Mesothelial cell of epicardium (in vitro differentiated cells): ENCODE data around the gene NFX1. TPM values are rescaled to one million over a fixed set of nuclear protein-coding genes. Genes with fewer than 3 reads are reported as not detected.
A peak's percentile ranks its signal among the peaks of the same experiment; 100 is the strongest.

ENCODE experiments used
- DNase-seq, 2 experiments: peaks; one replicate each; pipeline ENCODE4 v3.0.0; 2021; ENCODE audit warnings: low spot score in 2 of 2; ENCODE audit not compliant: unreplicated experiment in 2 of 2
- H3K27ac Mint-ChIP-seq: 2 replicates; pipeline ENCODE4 v1.8.0; 2021; ENCODE audit warnings: mixed read lengths
- H3K27me3 Mint-ChIP-seq: 2 replicates; pipeline ENCODE4 v1.8.0; 2021; ENCODE audit warnings: low read depth, mixed read lengths
- H3K36me3 Mint-ChIP-seq: 2 replicates; pipeline ENCODE4 v1.8.0; 2021; ENCODE audit warnings: mixed read lengths
- H3K4me1 Mint-ChIP-seq: 2 replicates; pipeline ENCODE4 v1.8.0; 2021; ENCODE audit warnings: mixed read lengths
- H3K4me3 Mint-ChIP-seq: 2 replicates; pipeline ENCODE4 v1.8.0; 2021; ENCODE audit warnings: mild to moderate bottlenecking, moderate library complexity, mixed read lengths
- H3K9me3 Mint-ChIP-seq: 2 replicates; pipeline ENCODE4 v1.8.0; 2021; ENCODE audit warnings: mixed read lengths
- CTCF ChIP-seq: fragments of 200-600 bp; sonication (generic); IDR thresholded peaks from one replicate; pipeline ENCODE4 v1.5.0; 2021; ENCODE audit warnings: antibody characterized with exemption; ENCODE audit not compliant: unreplicated experiment
- total RNA-seq: library from RNA; stranded (reverse); gene quantifications from 3 replicates; pipeline ENCODE4 v1.2.1, GENCODE V29; 2021

NFX1 gene
- total RNA-seq, 1 donor from 2014 or later: 30.2 TPM

GRCh38 chr9:33375238-33375840 lies 85.0 kb downstream of the NFX1 start:
- DNase-seq: no peak
- peaks cover 4% of the 10 kb centered on the region for H3K36me3 Mint-ChIP-seq
- peak overlapping the region; percentile 74 for H3K27ac Mint-ChIP-seq
- peak overlapping the region; percentile 25 for H3K4me3 Mint-ChIP-seq
- peak; percentile 58 for TF ChIP-seq CTCF
- peaks cover 20% of the 10 kb centered on the region for H3K4me1 Mint-ChIP-seq
- H3K9me3 Mint-ChIP-seq: no peaks in the 10 kb centered on the region
- H3K27me3 Mint-ChIP-seq: no peaks in the 10 kb centered on the region

GRCh38 chr9:33375841-33376321 lies 85.6 kb downstream of the NFX1 start:
- H3K4me1 Mint-ChIP-seq: peaks cover 20% of the 10 kb centered on the region
- DNase-seq: no peak
- peak overlapping the region; percentile 71 for H3K27ac Mint-ChIP-seq
- no peak overlapping the region for H3K4me3 Mint-ChIP-seq
- no peak for TF ChIP-seq CTCF
- no peaks in the 10 kb centered on the region for H3K27me3 Mint-ChIP-seq
- H3K36me3 Mint-ChIP-seq: peaks cover 4% of the 10 kb centered on the region
- no peaks in the 10 kb centered on the region for H3K9me3 Mint-ChIP-seq

- H3K36me3 Mint-ChIP-seq: no peaks in the 10 kb centered on the region
- no peak for DNase-seq
- no peaks in the 10 kb centered on the region for H3K9me3 Mint-ChIP-seq
- H3K27ac Mint-ChIP-seq: no peak overlapping the region
- H3K4me1 Mint-ChIP-seq: peaks cover 20% of the 10 kb centered on the region
- no peak overlapping the region for H3K4me3 Mint-ChIP-seq
- H3K27me3 Mint-ChIP-seq: no peaks in the 10 kb centered on the region
- no peak for TF ChIP-seq CTCF
These were observed 86.9 kb downstream of the NFX1 start for GRCh38 chr9:33377089-33377715.

- peaks cover 20% of the 10 kb centered on the region for H3K4me1 Mint-ChIP-seq
- no peaks in the 10 kb centered on the region for H3K27me3 Mint-ChIP-seq
- H3K4me3 Mint-ChIP-seq: no peak overlapping the region
- no peak for DNase-seq
- no peak overlapping the region for H3K27ac Mint-ChIP-seq
- no peak for TF ChIP-seq CTCF
- no peaks in the 10 kb centered on the region for H3K36me3 Mint-ChIP-seq
- no peaks in the 10 kb centered on the region for H3K9me3 Mint-ChIP-seq
These were observed 87.9 kb downstream of the NFX1 start for GRCh38 chr9:33378121-33378795.

- DNase-seq: no peak
- no peak for TF ChIP-seq CTCF
- Mint-ChIP-seq H3K4me3 (no peak overlapping the region), H3K9me3 (no peaks in the 10 kb centered on the region), H3K4me1 (peaks cover 18% of the 10 kb centered on the region), H3K27ac (no peak overlapping the region), H3K27me3 (no peaks in the 10 kb centered on the region), H3K36me3 (no peaks in the 10 kb centered on the region)
These were observed 89.5 kb downstream of the NFX1 start for GRCh38 chr9:33379666-33380389.
